CD1c-positive myeloid dendritic cell (primary cell): Measurements from ENCODE around the gene ANGPTL8.

ENCODE experiments used
- DNase-seq: peaks from one replicate; pipeline ENCODE4 v3.0.0-alpha.2; 2016; ENCODE audit errors: extremely low spot score

Gene ANGPTL8

DNA sequence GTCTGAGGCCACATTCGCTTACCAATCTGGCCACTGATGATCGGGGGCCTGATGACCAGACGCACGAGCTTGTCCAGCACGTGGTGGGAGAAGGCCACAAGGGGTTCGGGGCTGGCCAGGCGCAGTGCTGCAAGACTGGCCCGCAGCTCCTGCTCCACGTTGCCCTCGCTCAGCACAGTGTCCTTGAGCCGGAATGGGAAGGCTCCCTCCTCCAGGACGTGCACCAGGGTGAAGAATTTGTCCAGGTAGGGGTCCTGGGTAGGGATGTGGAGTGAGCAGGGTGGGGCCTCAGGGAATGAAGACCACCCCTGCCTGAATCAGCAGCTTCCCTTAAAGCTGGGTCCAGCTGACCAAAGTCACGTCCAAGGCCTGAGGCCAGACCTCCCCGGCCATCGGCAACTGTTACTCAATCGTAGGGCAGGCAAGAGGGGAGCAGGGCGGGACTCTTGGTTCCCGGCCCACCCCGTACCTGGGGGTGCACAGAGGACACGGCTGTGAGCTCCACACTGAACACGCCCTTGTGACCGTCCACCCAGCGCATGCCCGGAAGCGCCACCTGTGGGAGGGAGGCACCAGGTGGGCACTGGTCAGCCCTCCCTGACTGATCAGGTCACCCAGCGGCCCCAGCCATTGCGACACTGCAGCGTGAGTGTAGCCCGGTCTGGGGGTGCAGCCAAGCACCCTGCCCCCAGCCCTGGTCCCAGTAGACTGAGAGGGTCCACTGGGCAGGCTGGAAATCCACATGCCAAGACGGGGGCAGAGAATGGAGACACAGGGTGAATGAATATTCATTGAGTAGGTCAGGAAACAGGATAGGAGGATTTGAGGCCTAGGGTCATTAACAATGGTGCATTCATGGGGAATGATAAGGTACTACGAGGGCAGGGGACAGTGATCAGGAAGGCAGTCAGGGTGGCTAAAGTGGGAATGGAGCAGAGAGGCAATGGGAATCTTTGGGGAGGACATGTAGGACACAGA lies 2.8 kb upstream of the ANGPTL8 start:
- DNase-seq = no peak

DNA sequence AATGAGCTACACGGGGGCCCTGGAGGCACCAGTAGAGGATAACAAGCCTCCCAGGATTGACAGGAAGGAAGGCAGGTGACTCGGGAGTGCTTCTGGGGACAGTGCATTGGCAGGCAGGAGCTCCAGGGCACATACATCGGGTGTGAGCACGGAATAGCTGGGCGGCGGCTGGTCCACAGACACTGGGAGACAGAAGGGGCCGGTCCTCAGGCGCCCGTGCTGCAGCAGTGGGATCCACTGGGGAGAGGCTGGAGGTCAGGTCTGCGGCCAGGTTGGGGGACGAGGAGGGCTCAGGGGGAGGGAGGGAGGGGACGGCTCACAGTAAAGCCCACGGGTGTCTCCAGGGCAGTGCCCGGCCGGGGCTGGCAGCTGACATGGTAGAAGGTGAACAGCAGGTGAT lies 2.1 kb upstream of the ANGPTL8 start:
- no peak for DNase-seq

- no peak for DNase-seq
Measured at GRCh38 chr19:11238041-11238440, 1.4 kb upstream of the ANGPTL8 start.

DNA sequence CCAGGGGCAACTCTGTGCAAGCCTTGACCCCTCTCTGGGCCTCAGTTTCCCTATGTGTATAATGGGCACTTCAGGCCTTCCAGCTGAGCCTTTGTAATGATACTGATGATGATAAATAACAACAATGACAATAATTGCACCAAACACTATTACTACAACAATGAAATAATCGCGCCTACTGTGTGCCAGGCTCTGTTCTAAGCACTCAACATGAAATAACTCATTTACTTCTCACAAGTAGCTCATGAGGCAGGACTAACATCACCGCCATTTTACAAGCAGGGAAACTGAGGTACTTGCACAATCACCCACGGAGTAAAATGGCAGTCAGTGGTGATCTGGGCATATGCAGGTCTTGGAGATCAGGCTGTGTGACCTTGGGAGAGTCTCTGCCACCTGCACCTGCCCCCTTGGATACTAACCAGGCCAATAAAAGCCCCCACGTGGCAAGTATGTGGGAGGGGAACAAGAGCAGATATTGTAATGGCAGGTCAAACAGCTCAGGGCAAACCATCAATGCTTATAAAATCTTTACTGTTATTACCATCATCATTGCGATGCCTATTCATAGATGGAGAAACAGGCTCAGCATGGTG lies 540 bp upstream of the ANGPTL8 start:
- DNase-seq = no peak

- no peak for DNase-seq
Measured at GRCh38 chr19:11240008-11240444, 607 bp downstream of the ANGPTL8 start.

DNA sequence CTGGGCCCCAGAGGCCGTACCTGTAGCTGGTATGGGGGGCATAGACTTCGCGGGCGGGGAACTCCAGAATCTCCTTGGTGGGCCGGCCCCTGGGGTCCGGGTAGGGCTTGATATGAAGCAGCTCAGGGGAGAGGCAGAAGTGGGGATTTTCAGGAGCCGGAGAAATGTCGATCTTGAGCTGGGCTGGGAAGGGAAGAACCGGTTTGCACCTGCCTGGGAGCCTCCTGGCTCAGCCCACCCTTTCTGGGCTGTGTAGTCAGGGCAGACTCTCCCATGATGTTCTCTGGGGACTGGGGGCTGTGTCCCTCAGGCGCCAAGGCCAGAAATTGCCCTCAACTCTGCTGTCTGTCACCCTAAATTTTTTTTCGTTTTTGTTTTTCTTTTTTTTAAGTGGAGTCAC lies 2.6 kb downstream of the ANGPTL8 start:
- no peak for DNase-seq

GRCh38 chr19:11242864-11243797 lies 3.7 kb downstream of the ANGPTL8 start:
- peak; percentile 92 for DNase-seq

GRCh38 chr19:11243798-11244169 lies 4.4 kb downstream of the ANGPTL8 start:
- no peak for DNase-seq

- DNase-seq = no peak
Measured at GRCh38 chr19:11244846-11245589, 5.6 kb downstream of the ANGPTL8 start.

DNA sequence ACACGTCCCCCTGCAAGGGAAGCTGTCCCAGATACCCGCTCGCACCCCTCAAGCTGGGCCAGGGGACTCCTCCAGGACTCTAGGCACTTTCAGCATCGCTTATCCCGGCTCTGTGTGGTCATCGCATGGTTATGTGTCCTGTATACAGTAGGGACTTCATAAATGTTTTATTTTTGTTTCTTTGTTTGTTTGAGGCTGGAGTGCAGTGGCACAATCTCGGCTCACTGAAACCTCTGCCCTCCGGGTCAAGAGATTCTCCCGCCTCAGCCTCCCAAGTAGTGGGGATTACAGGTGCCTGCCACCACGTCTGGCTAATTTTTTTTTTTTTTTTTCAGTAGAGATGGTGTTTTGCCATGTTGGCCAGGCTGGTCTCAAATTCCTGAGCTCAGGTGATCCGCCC lies 7.5 kb downstream of the ANGPTL8 start:
- DNase-seq = no peak

DNA sequence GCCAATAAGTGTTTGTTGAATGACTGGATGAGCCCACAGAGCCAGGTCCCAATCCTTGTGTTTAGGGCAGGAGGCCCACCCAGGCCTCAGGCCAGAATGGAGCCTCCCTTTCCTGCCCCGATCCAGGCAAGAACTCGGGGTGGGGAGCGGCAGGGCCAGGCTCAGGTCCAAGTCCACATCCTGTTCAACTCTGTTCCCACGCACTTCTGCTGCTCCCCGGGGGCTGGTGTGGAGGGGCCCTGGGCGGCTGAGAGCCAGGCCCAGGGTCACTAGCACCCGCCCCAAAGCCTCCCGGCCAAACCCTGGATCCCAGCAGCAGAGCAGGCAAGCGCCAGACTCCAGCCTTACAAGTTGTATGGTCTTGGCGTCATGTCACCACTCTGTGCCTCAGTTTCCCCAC lies 8.0 kb downstream of the ANGPTL8 start:
- DNase-seq = no peak

DNA sequence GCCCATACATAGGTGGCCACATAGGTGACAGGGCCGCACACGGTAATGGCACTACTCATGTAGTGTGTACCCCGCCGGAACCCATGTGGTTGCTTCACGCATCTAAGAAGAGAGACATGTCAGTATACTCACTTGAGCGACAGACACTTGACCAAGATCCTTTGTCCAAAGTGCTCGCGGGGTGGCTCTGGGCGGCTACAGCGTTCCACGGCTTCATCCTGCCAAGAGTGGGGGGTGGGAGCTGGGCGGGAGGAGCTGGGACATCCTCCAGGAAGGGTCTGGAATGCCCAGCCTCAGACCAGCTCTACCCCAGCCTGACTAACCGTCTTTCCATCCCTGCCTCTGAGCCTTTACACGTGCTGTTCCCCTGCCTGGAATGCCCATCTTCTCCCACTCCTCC lies 8.5 kb downstream of the ANGPTL8 start:
- no peak for DNase-seq

- no peak for DNase-seq
Measured at GRCh38 chr19:11248852-11249251, 9.4 kb downstream of the ANGPTL8 start.

DNA sequence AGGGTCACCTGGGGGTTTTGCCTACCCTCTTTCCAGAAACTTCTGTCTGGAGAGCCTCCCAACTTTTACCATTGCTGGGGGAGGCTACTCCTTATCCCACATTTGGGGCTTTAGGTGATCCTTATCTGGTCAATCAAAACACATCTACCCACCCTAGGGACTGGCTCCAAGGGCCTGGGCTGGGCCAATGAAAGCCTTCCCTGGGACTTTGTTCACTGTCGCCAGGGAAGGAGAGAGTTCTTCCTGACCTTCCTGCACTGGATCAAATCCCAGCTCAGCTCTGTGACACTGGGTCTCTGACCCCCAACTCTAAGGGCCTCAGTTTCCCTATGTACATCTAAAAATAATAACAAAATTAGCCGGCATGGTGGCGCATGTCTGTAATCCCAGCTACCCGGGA lies 11.8 kb downstream of the ANGPTL8 start:
- DNase-seq = no peak

DNA sequence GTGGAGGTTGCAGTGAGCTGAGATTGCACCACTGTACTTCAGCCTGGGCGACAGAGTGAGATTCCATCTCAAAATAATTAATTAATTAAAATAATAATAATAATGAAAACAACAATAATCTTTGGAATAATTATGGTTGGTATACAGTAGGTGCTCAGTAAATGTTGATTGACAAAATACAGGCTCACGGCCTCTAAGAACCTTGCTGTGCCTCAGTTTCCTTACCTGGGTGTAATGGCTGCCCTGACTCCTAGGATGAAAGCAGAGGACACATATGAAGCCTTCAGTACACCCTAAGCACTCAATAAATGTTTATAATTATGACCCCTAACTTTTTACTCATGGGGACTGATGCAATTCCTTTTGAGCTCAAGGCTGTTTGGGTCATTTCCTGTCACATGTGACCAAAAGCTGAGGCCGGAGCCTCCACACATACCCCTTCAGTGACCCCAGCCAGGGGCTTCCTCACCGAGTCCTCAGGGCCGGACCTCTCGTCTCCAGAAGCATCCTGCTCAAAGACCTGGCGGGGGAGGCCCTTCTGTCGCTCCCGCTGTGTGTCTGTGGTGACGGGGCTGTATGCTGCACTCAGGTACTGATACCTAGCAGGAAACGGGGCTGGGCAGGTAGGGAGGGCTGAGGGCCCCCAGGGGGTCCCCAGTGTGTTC lies 12.4 kb downstream of the ANGPTL8 start:
- DNase-seq = no peak

- DNase-seq = no peak
Measured at GRCh38 chr19:11252665-11253355, 13.4 kb downstream of the ANGPTL8 start.

DNA sequence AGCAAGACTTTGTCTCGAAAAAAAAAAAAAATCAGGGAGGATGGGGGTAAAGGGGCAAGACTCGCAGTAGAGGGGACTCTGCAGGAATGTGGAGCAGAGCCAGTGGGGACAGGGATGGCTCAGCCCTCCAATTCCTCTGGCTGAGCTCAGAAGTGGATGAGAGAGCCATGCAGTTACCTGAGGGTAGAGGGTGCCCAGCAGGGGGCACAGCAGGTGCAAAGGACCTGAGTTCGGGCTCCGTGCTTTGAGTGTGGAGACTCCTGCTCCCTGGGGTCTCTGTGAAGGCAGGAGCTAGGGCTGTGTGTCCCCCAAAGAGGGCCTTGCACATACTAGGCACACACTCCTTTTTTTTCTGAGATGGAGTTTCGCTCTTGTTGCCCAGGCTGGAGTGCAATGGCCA lies 15.2 kb downstream of the ANGPTL8 start:
- DNase-seq = no peak

DNA sequence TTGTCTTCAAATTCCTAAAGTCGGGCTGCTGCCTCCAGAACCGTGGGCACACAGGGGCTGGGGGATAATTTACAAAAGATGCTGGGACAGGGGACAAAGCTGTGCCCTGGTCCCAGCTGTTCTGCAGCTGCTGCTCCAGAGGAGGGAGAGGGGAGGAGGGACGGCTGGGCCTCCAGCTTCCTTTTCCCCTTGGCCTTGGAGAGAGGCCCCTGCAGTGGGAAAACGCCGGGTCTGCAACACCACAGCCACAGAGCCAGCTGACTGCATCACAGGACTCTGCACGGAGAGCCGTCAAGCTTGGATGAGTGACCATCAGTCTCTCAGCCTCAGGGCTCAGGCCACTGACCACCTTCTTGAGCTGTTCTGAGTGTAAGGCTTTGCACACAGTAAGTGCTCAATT lies 16.8 kb downstream of the ANGPTL8 start:
- DNase-seq = no peak

GRCh38 chr19:11257846-11258380 lies 18.5 kb downstream of the ANGPTL8 start:
- no peak for DNase-seq

DNA sequence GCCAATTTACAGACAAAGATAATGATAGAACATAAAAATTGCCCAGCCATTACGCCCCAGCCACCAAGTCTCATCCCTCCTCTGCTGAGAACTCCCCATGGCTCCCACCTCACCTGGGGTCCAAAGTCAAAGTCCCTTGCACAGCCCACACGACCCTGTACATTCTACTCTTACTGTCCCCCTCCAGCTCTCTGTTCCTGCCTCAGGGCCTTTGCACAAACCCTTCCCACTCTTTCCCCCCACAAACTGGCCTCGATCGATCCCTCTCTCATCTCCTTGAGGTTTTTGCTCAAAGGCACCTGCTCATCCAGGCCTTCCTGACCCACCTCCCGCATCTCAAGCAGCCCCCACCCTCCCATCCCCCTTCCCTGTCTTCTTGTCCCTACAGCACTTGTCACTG lies 21.6 kb downstream of the ANGPTL8 start:
- DNase-seq = no peak
